GM12891 (cell line): ENCODE measurements around the gene ATXN1.
"Not testable (repeated sequence)": the region's sequence is repeated elsewhere in the genome, so short reads cannot be mapped to it uniquely, and the experiment has no call there.

Experiments used
- DNase-seq: peaks from one replicate; pipeline ENCODE4 v3.0.0; 2011; ENCODE audit warnings: low spot score; ENCODE audit not compliant: insufficient read length
- FAIRE-seq: peaks from 2 replicates; lab custom pipeline; 2011; peaks lifted over from hg19 to GRCh38; lab: Jason Lieb, UNC
- PAX5 ChIP-seq: IDR thresholded peaks from 2 replicates; pipeline ENCODE4 v1.6.1; 2011; ENCODE audit warnings: low read length, moderate library complexity, mild to moderate bottlenecking; ENCODE audit not compliant: insufficient read depth, severe bottlenecking
- POLR2A ChIP-seq: IDR thresholded peaks from 2 replicates; pipeline ENCODE4 v1.6.1; 2011; ENCODE audit warnings: low read depth, low read length, control low read depth
- POLR2AphosphoS5 ChIP-seq: IDR thresholded peaks from 2 replicates; pipeline ENCODE4 v1.6.1; 2011; ENCODE audit warnings: low read depth, low read length, control low read depth
- POU2F2 ChIP-seq: IDR thresholded peaks from 2 replicates; pipeline ENCODE4 v1.6.1; 2011; ENCODE audit warnings: low read depth, mild to moderate bottlenecking, control low read depth, low read length, moderate library complexity
- SPI1 ChIP-seq: IDR thresholded peaks from 2 replicates; pipeline ENCODE4 v1.6.1; 2011; ENCODE audit warnings: low read depth, low read length, control low read depth
- TAF1 ChIP-seq: IDR thresholded peaks from 2 replicates; pipeline ENCODE4 v1.6.1; 2011; ENCODE audit warnings: low read depth, low read length, control low read depth

ATXN1 gene

DNA sequence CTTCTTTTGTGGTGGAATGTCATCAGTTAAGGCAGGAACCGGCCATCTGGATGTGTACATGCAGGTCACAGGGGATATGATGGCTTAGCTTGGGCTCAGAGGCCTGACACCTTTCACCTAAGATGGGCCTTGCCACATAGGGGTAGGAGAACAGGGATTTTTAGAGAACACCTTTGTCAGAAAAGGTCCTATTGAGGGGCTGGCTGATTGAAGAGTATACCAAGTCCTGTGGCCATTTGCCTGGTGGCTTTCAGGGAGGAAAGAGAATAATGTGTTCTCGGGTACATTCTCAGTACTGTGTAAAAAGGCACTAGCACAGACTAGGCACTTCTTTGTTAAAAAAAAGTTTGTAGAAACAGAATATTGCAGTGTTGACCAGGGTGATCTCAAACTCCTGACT lies 496.5 kb downstream of the ATXN1 start:
- DNase-seq = no peak
- no peak for FAIRE-seq

DNA sequence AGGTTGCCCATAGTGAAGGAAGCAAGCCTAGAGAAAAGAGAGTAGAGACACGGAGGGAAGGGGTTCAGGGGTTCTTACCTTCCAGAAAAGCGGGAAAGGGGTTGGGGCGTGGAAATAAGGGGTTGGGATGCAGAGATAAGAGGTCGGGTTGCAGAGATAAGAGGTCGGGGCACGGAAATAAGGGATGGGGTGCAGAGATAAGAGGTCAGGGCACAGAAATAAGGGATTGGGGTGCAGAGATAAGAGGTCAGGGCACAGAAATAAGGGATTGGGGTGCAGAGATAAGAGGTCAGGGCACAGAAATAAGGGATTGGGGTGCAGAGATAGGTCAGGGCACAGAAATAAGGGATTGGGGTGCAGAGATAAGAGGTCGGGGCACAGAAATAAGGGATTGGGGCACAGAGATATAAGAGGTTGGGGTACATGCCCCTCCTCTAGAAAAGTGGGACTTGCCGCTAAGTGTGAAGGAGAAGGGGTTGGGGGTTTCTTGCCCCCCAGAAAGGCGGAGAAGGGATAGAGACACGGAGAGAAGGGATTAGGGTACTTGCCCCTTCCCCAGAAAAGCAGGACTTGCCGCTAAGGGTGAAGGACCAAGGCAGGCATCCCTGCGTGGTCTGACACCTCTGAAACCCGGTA lies 497.7 kb downstream of the ATXN1 start:
- not testable (repeated sequence) for FAIRE-seq, DNase-seq

More for the DNA sequence above, 496.5 kb downstream of the ATXN1 start:
- TF ChIP-seq POLR2AphosphoS5 (no peak), POLR2A (no peak), SPI1 (no peak), TAF1 (no peak), PAX5 (no peak)

DNA sequence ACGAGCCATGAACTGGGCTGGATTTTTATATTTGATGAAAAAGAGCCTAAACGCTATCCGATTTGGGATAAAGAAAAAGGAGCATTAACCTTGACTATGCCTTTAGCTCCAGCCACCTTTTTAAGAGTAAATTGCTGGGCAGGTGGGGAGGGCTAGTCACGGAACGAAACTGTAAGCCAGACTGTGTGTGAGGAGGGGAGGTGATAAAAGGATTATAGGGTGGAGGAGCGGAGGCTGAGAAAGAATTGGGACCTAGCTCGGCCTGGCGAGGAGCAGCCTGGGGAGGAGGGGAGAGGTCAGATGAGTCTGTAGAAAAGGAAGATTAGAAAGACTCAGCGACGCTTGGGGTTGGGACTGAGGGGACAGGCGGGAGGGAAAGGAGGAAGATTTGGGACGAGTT lies 498.5 kb downstream of the ATXN1 start:
- not testable (repeated sequence) for FAIRE-seq, DNase-seq

DNA sequence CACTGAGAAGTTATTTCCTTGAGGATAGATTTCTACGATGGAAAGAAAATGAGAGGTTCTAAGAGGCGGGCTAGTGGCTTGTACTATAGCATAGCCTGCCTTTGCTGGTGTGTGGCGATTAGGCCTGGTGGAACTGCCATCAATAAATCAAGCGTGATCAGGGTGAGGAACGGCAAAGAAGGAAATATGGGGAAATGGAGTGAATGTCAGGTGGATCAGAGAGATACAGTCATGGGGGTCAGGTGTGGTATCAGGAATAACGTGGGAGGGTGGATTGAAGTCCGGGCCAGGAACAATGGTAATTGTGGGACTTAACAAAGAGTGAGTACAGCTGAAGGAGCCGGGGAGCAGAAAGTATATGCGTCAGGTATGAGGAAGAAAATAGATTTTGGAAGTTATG lies 500.7 kb downstream of the ATXN1 start:
- FAIRE-seq, DNase-seq: not testable (repeated sequence)

DNA sequence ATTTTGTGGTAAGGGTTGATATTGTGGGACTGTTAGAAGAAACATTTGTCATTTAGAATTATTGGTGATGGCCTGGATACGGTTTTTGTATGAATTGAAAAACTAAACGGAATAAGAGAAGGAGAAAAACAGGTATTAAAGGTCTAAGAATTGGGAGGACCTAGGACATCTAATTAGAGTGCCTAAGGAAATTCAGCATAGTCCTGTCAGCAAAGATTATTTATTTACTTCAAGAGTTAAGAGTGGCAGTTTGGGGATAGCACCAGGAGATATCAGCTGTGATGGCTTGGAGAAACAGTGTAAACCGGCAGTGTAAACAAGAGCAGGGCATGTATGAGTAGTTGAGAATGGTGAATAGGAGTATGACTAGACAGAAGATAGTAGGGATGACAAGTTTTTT lies 501.7 kb downstream of the ATXN1 start:
- DNase-seq, FAIRE-seq: not testable (repeated sequence)

DNA sequence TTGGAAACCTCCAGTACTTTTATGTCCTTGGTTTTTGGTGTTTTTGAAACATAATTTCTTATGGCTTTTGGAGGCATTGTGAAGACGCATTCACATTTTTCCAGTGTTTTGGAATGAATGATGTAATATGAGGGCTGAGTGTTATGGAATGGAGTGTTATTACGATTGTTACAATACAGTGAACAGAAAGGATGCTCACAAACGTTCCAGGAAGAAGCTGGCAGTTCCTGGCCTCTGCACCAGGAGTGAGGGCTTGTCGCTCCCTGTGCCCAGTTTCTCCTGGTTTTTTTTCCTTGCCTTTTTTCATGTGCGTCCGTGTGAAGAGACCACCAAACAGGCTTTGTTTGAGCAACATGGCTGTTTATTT lies 502.6 kb downstream of the ATXN1 start:
- TF ChIP-seq TAF1 (no peak), POU2F2 (no peak), POLR2A (no peak), SPI1 (no peak), POLR2AphosphoS5 (no peak), PAX5 (no peak)
- DNase-seq (no peak), FAIRE-seq (no peak)

DNA sequence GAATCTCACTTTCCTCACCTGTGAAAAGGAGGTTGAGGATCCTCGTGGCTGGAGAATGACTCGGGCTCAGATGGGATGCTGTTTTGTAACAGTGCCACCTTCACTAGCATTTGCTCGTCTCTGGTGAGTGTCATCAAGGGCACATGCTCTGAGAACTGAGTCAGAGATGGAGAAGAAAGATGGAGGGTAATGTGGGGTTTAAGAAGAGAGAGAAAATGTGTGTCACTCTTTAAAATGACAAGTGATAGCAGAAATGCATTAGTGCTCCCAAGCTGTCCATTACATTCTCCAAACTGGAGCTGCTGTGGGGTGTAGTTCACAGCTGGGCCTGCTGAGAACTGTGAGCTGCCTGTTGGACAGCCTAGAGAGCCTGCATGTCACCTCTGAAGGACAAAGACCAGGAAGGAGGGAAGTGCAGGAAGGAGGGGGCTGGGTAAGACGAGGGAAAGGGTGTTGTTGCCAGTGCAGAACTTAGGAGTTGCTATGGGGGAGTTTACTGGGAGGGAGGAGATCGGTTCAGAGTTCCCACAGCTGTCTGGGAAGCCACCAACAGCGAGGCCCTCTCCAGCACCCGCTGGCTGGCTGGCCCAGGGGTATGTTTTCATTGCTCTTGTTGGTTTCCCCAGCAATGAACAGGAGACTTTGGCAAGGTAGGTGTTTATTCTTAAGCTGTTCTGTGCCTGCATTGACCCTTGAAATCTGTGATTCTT lies 503.1 kb downstream of the ATXN1 start:
- FAIRE-seq = no peak
- TF ChIP-seq POLR2AphosphoS5 = no peak
- TF ChIP-seq POU2F2 = no peak
- TF ChIP-seq SPI1 = no peak
- no peak for TF ChIP-seq POLR2A
- no peak for TF ChIP-seq TAF1
- TF ChIP-seq PAX5 = no peak
- no peak for DNase-seq

DNA sequence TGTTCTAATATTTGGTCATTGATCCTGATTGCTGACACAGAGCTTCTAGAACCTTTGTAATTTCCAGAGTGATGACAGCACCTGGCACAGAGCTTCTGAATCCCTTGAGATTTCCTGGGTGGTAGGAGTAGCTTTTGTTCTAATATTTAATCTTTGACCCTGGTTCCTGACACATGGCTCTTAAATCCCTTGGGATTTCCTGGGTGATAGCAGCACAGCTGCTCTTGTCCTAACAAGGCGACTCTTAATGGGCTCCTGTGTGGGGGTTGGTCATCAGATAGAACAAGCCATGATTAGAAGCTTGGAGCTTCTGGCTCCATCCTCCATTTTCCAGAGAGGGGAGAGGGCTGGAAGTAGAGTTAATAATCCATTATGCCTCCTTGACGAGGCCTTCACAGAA lies 504.5 kb downstream of the ATXN1 start:
- DNase-seq = no peak
- no peak for FAIRE-seq

DNA sequence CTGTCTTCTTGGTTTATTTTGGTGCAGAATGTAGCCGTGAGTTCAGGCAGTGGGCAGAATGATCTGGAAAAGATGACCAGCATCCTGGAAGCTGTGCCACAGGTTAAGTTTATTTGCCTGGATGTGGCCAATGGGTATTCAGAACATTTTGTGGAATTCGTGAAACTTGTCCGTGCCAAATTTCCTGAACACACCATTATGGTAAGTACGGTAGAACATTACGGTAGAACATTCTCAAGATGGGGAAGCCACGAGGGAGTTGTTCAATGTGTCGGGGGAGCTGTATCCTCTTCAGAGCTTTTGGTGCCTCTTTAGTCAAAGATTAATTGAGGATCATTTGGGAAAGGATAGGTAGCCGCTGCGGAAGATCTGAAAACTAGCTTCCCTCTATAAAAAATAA lies 506.7 kb downstream of the ATXN1 start:
- TF ChIP-seq TAF1 = no peak
- TF ChIP-seq POU2F2 = no peak
- no peak for TF ChIP-seq POLR2AphosphoS5
- TF ChIP-seq SPI1 = no peak
- FAIRE-seq (no peak), DNase-seq (no peak)

More for the DNA sequence above, 504.5 kb downstream of the ATXN1 start:
- no peak for TF ChIP-seq POLR2AphosphoS5
- TF ChIP-seq TAF1 = no peak
- TF ChIP-seq PAX5 = no peak
- no peak for TF ChIP-seq SPI1
- no peak for TF ChIP-seq POU2F2
- no peak for TF ChIP-seq POLR2A

DNA sequence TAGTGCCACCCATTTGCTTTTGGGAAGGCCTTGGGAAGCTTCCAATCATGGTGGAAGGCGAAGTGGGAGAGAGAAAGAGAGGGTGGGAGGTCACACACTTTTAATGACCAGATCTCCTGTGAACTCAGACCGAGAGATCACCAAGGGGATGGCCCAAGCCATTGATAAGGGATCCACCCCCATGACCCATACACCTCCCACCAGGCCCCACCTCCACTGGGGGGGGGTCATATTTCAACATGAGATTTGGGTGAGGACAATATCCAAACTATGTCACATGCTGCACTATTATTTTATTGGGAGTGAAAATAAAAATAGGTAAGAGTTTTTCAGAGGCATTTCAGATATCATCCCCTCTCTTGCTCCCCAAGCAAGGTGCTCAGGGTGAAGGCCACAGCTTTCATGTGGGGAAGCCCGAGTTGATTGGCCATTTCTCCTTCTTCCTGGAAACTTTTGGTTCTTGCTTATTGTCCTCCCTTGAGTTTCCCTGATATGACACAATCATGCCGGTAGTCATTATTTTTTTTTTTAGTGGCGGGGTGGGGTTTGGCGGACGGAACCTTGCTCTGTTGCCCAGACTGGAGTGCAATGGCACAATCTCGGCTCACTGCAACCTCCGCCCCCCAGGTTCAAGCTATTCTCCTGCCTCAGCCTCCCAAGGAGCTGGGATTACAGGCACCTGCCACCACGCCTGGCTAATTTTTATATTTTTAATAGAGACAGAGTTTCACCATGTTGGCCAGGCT lies 507.7 kb downstream of the ATXN1 start:
- DNase-seq = no peak
- TF ChIP-seq POLR2A = no peak
- no peak for TF ChIP-seq POU2F2
- TF ChIP-seq POLR2AphosphoS5 = no peak
- TF ChIP-seq TAF1 = no peak
- no peak for TF ChIP-seq SPI1
- TF ChIP-seq PAX5 = no peak
- FAIRE-seq = no peak

DNA sequence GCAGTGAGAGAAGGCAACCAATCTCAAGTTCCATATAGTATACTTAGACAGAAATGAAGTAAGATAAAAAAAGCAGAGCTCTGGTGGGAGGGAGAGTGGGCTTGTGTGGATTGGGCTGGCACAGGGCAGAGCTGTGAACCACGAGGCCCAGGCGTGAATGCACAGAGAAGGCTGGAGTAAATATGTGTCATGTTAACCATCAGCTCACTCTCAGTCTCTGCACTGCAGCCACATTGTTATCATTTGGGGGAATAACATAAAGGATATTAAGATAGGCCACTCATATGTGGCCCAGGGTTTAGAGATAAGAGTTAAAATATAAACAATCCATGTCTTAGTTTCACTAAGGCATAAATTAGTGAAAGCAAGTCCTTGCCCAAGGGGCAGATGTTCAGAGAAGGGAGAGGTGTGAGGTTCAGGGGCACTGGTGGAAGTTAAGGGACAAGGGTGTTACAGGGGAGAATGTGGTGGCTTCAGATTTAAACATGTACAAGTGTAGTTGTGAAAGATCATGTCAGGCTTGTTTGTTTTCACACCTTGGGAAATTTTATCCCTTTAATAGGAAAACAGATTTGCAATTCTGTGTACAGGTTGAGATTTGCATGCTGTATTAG lies 508.5 kb downstream of the ATXN1 start:
- TF ChIP-seq POU2F2 (no peak), SPI1 (no peak), TAF1 (no peak), POLR2AphosphoS5 (no peak), POLR2A (no peak), PAX5 (no peak)
- DNase-seq (no peak), FAIRE-seq (peak; percentile 13)
